Natural killer cell treated with Interleukin-12 subunit alpha and Interleukin-12 subunit beta and Interleukin-15 and Interleukin-18, amount 100 ng/mL, for 72 hours (primary cell): Measurements from ENCODE around the gene PDE1C. TPM values are rescaled to one million over a fixed set of nuclear protein-coding genes. Genes with fewer than 3 reads are reported as not detected.

Source experiments
- ATAC-seq, 2 donors: fragments of 150-1000 bp; cut with Tn5 transposase in 1 of 2; sonication (Bioruptor Pico), chemical (Tn5 transposase) in 1 of 2; 2 replicates each; pipeline ENCODE4 v1.10.0; 2021
- DNase-seq: peaks from one replicate; pipeline ENCODE4 v3.0.0; 2022; ENCODE audit warnings: low spot score
- H3K27ac Mint-ChIP-seq, 2 donors: 1 replicate in 1 of 2; 2 replicates in 1 of 2; pipeline ENCODE4 v1.8.0; 2022; ENCODE audit warnings: mixed read lengths in 2 of 2, mild to moderate bottlenecking in 1 of 2, moderate library complexity in 1 of 2
- H3K27me3 Mint-ChIP-seq, 2 donors: 1 replicate in 1 of 2; 2 replicates in 1 of 2; pipeline ENCODE4 v1.8.0; 2022; ENCODE audit warnings: mixed read lengths in 2 of 2
- H3K36me3 Mint-ChIP-seq: one replicate; pipeline ENCODE4 v1.8.0; 2022; ENCODE audit warnings: mixed read lengths
- H3K4me1 Mint-ChIP-seq, 2 donors: 1 replicate in 1 of 2; 2 replicates in 1 of 2; pipeline ENCODE4 v1.8.0; 2022; ENCODE audit warnings: low read depth in 2 of 2, mixed read lengths in 2 of 2, mild to moderate bottlenecking in 1 of 2
- H3K4me3 Mint-ChIP-seq: one replicate; pipeline ENCODE4 v1.8.0; 2022; ENCODE audit warnings: mixed read lengths
- H3K9me3 Mint-ChIP-seq: 2 replicates; pipeline ENCODE4 v1.8.0; 2022; ENCODE audit warnings: mixed read lengths
- total RNA-seq, 2 donors: library from RNA; stranded (reverse); gene quantifications; one replicate each; pipeline ENCODE4 v1.2.3, GENCODE V29; 2022

Gene PDE1C
- total RNA-seq, 2 donors from 2014 or later = 0.12 to 0.39 TPM

DNA sequence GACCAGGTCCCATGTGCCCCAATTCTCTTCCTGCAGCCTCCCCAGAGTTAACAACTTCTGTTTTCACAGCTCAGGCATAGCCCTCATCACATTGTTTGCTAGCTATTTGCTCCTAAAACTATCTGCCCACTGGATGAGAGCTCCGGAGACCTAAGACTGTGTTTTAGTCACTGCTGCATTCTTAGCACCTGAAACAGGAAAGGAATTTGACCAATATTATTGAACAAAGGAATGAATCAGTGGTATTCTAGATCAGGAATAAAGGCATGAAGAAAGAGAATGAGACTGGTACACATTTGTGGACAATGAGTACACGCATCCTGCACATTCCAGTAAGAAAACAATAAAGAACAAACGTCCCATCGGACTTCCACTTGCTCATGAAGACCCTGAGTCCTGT lies 328.4 kb downstream of the PDE1C start:
- no peaks in the 10 kb centered on the region for H3K4me1 Mint-ChIP-seq
- H3K27ac Mint-ChIP-seq = no peak overlapping the region
- H3K36me3 Mint-ChIP-seq = no peaks in the 10 kb centered on the region
- no peak overlapping the region for H3K4me3 Mint-ChIP-seq
- peaks cover 8 to 25% of the 10 kb centered on the region in 2 donors for H3K27me3 Mint-ChIP-seq
- no peak for ATAC-seq
- DNase-seq = no peak
- H3K9me3 Mint-ChIP-seq = no peaks in the 10 kb centered on the region

DNA sequence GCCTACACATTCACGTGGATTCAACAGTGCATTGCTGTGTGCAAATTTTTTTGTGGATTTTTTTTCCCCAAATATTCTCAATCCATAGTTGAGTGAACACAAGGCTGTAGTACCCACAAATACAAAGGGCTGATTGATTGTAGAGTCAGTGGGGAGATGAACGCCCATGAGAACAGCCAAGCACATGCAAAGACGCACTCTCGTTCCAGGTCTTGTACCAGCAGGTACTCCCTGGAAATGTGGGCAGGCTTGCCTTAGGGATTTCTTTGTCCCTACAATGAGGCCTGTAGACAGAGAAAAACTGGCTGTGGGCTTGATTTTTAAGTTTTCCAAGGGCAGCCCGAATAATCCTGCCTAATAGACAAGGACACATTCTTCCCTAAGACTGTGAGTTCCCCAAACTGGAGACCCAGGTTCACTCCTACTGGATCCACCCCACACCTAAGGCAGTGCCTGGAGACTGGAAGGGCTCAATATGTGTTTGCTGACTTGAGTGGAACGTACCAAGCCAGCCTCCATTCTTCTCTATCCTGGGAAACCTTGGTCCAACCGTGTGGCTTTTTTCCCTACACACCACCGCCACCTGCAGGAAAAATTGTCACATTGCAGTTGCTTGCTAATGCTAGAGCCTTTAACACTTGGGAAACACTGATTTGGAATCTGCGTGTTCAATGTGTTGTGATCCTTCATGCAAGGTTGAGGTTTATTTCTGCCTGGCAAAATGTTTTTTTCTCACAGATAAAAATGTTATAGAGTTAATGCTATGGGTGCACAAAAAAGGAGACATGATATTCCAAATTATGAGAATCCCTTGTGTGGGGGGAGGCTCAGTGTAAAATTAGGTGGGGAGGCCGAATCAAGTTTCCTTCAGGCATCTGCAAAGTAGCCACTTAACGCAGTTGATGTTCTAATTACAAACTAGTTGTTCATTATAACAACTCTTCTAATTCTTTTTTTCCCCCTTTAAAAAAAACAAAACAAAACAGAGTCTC lies 333.9 kb downstream of the PDE1C start:
- peaks cover 0 to 3% of the 10 kb centered on the region in 2 donors for H3K27me3 Mint-ChIP-seq
- no peak for DNase-seq
- no peaks in the 10 kb centered on the region for H3K36me3 Mint-ChIP-seq
- H3K9me3 Mint-ChIP-seq = no peaks in the 10 kb centered on the region
- no peak for ATAC-seq
- no peaks in the 10 kb centered on the region for H3K4me1 Mint-ChIP-seq
- H3K4me3 Mint-ChIP-seq = no peak overlapping the region
- no peak overlapping the region for H3K27ac Mint-ChIP-seq

DNA sequence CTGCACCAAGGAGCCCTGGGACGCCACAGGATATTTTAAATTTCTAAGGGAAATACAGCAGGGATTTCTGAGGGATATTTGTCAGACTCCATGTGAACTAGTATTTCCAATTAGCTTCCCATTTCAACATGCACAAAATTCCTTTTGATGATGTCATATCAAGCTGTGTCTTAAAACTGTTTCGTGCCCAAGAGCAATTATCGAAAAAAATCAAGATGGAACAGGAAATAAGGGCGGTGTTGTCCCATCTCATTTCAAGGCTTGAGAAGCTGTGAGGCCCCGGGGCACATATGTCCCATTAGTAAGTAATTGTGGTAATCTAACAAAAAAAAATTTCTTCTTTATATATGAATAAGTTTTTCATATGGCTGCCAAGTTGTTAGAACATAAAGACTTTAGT lies 335.8 kb downstream of the PDE1C start:
- Mint-ChIP-seq H3K27ac (no peak overlapping the region), H3K36me3 (no peaks in the 10 kb centered on the region), H3K9me3 (no peaks in the 10 kb centered on the region), H3K27me3 (peaks cover 0 to 3% of the 10 kb centered on the region in 2 donors), H3K4me3 (no peak overlapping the region), H3K4me1 (no peaks in the 10 kb centered on the region)
- ATAC-seq (no peak), DNase-seq (no peak)

DNA sequence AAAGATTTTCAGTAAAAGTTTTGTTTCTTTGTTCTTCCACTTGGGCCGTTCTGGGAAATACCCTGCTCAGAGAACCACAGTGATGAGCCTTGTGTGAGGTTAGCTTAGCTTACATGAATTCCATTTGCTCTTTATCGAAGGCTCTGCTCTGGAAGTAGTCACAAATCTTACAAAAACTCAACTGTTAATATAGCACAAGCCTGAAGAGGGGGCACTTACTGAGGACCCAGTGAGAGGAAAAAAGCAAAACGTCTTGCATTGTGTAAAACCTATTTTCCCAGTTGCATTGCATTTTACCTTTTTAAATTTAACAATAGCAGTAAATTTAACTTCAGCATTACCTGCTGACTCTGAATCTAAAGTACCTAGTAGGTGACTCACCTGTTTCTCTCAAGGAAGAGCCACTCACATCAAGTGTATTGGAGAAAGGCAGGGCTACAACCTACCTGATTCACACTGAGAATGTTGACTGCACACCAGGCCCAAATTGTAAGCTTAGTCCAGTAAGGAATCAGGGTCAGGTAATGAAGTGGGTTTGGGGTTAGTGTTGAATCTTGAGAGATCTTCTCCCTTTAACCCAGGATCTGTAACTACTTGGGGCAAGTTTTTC lies 340.9 kb downstream of the PDE1C start:
- Mint-ChIP-seq H3K4me3 (no peak overlapping the region), H3K27me3 (no peaks in the 10 kb centered on the region), H3K27ac (no peak overlapping the region), H3K4me1 (no peaks in the 10 kb centered on the region), H3K9me3 (no peaks in the 10 kb centered on the region), H3K36me3 (no peaks in the 10 kb centered on the region)
- DNase-seq = no peak
- ATAC-seq = no peak

DNA sequence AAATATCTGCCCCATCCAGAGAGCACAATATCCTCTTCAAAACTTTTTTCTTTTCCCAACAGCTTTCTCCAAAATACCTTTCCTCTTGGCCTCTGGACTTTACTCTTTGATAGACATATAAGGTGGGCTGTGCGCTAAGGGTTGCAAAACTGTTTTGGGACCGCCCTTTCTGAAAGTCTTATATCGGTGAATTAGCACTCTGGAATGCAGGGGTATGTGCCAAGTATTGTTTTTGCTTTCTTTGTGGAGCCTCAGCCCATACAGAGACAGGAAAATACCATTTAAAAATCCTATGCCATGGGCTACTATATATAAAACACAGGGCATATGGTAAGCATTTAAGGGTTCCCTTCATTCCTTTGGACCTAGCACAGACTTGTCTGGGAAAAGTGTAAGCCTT lies 345.5 kb downstream of the PDE1C start:
- ATAC-seq = no peak
- Mint-ChIP-seq H3K9me3 (no peaks in the 10 kb centered on the region), H3K27ac (no peak overlapping the region), H3K4me1 (no peaks in the 10 kb centered on the region), H3K36me3 (no peaks in the 10 kb centered on the region), H3K4me3 (no peak overlapping the region), H3K27me3 (no peaks in the 10 kb centered on the region)
- DNase-seq = no peak

DNA sequence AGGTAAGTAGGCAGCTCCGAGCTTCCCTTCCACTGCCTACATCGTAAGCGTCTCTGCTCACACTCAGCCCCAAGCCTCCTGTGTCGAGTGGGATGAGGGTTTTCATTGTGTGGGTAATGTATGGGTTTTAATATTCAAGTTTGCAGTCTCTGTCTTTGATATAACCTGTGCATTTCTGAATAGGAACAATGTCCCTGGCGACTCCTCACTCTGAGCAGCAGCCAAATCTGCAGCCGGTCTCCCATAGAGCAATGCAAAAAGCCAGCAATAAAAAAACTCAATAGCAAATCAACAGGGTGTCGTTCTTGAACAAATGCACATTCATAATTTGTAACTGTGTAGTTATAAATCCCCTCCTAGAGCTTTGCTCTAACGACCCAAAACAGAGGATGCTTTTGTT lies 349.8 kb downstream of the PDE1C start:
- Mint-ChIP-seq H3K4me3 (no peak overlapping the region), H3K36me3 (no peaks in the 10 kb centered on the region), H3K9me3 (peaks cover 3% of the 10 kb centered on the region), H3K27me3 (no peaks in the 10 kb centered on the region), H3K4me1 (no peaks in the 10 kb centered on the region), H3K27ac (no peak overlapping the region)
- ATAC-seq (no peak), DNase-seq (no peak)

DNA sequence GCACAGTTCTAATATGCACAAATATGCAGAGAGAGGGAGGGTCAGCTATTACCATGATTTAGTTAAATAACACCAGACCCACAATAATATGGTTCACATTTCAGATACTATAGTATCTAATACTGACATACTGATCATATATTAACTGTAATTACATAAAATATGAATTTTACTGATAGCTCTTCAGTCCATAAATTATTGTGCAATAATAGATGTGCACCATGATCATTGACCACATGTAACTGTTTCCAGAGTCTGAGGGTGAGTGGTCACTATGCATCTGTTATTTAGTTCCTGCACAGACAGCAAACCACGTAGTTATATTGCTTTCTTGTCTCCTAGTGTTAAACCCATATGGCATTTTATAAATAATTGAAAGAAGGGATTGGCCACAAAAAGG lies 353.9 kb downstream of the PDE1C start:
- Mint-ChIP-seq H3K27ac (no peak overlapping the region), H3K4me3 (no peak overlapping the region), H3K27me3 (no peaks in the 10 kb centered on the region), H3K9me3 (peaks cover 6% of the 10 kb centered on the region), H3K36me3 (no peaks in the 10 kb centered on the region), H3K4me1 (no peaks in the 10 kb centered on the region)
- ATAC-seq (no peak), DNase-seq (no peak)

DNA sequence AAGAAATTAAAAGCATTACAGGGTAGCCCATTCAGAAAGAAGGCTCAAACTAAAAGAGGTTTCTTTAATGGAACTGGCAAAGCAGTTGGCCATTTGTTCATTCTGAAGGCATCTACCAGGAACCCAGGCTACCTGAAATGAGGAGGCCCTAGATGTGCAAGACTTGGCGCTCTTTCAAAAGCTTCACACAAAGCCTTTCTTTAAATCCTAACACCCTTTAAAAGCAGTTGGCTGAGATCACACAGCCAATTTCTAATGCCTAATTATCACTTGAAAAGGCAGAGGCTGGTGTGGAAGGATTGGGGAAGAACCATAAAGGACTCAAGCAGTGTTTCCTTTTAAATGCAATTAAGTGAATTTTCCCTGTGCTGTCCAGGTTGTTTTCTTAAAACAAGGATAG lies 360.0 kb downstream of the PDE1C start:
- peaks cover 4% of the 10 kb centered on the region for H3K9me3 Mint-ChIP-seq
- DNase-seq (no peak), ATAC-seq (no peak)
- H3K27me3 Mint-ChIP-seq = no peaks in the 10 kb centered on the region
- no peaks in the 10 kb centered on the region for H3K4me1 Mint-ChIP-seq
- H3K27ac Mint-ChIP-seq = no peak overlapping the region
- H3K36me3 Mint-ChIP-seq = no peaks in the 10 kb centered on the region
- no peak overlapping the region for H3K4me3 Mint-ChIP-seq

DNA sequence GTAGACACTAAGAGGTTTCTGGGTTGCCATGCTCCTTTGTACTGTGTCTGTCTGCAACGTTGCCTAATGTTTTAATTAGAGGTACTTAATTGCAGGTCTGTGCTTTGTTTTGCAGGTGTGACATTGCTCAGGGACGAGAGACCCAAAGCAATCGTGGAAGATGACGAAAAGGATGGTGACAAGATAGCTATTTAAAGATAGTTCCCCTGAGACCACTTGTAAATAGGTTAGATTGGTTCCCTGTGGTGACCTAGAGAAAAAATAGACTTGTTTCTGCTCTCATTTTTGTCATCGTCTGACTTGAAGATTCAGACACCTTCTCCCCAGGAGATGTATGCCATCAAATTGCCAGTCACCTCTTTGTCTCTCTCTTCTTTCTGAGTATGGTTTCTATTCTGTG lies 363.1 kb downstream of the PDE1C start:
- DNase-seq (no peak), ATAC-seq (no peak)
- Mint-ChIP-seq H3K4me3 (no peak overlapping the region), H3K27ac (no peak overlapping the region), H3K9me3 (no peaks in the 10 kb centered on the region), H3K27me3 (no peaks in the 10 kb centered on the region), H3K36me3 (no peaks in the 10 kb centered on the region), H3K4me1 (no peaks in the 10 kb centered on the region)

DNA sequence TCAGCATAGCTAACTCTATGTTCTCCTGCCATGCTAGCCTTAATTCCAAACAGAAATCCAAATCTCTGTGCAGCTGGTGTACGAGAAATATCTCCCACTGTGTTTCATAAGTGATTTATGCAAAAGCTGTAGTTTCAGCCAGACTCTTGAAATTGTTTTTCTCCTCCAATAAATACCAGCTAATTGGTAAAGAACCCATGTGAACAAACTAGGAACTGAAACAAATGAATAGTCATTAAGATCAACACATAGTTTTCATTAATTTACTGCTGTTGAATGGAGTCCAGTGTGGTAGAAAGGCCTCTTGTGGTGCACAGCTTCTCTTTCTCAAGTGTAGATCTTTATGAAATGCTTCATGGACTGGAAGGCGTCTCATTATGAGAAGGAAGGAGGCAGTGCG lies 364.8 kb downstream of the PDE1C start:
- no peak overlapping the region for H3K27ac Mint-ChIP-seq
- peaks cover 0 to 4% of the 10 kb centered on the region in 2 donors for H3K27me3 Mint-ChIP-seq
- no peak overlapping the region for H3K4me3 Mint-ChIP-seq
- H3K4me1 Mint-ChIP-seq = no peaks in the 10 kb centered on the region
- peaks cover 6% of the 10 kb centered on the region for H3K9me3 Mint-ChIP-seq
- ATAC-seq (no peak), DNase-seq (no peak)
- H3K36me3 Mint-ChIP-seq = no peaks in the 10 kb centered on the region

DNA sequence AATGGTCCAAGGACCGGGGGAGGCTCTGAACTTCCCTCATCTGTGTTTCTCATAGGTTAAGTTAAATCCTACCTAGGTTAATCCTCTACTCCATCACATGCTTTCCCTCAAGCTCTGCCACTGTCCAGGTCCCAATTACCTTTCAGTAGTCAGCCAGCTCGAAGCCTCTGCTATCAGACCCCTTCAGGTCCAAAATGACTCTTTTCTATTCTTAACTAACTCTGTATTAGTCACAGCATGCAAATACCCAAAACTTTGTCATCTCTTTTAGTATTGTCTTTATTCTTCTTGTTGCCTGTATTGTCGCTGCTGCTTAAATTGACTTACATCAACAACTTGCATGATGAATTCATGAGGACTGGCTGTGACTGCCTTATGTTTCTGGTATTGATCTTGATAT lies 367.9 kb downstream of the PDE1C start:
- ATAC-seq (no peak), DNase-seq (no peak)
- peaks cover 6% of the 10 kb centered on the region for H3K9me3 Mint-ChIP-seq
- H3K27me3 Mint-ChIP-seq = peaks cover 4 to 6% of the 10 kb centered on the region in 2 donors
- H3K36me3 Mint-ChIP-seq = no peaks in the 10 kb centered on the region
- H3K27ac Mint-ChIP-seq = no peak overlapping the region
- no peak overlapping the region for H3K4me3 Mint-ChIP-seq
- H3K4me1 Mint-ChIP-seq = no peaks in the 10 kb centered on the region
